OCI-LY1 (cell line): ENCODE data around the gene TMIGD1.
A peak's percentile ranks its signal among the peaks of the same experiment; 100 is the strongest.

ENCODE experiments used
- H2AFZ ChIP-seq: fragments of 200-600 bp; sonication (generic), shearing (Covaris generic); 2 replicates; pipeline ENCODE4 v1.6.0; 2014; ENCODE audit warnings: antibody characterized with exemption, mild to moderate bottlenecking, low read length
- H3F3A ChIP-seq: fragments of 200-600 bp; sonication (generic), shearing (Covaris generic); 2 replicates; pipeline ENCODE4 v1.6.0; 2014; ENCODE audit warnings: mild to moderate bottlenecking, antibody characterized with exemption, low read length, moderate library complexity; ENCODE audit not compliant: insufficient read depth
- H3K27ac ChIP-seq: fragments of 200-600 bp; sonication (generic); 2 replicates; pipeline ENCODE4 v1.5.1; 2014; ENCODE audit warnings: low read length, mixed run types, mild to moderate bottlenecking, low read depth; ENCODE audit not compliant: poor library complexity, severe bottlenecking
- H3K27me3 ChIP-seq: fragments of 200-600 bp; sonication (generic); 2 replicates; pipeline ENCODE4 v1.6.0; 2014; ENCODE audit warnings: antibody characterized with exemption, mild to moderate bottlenecking, low read length, moderate library complexity; ENCODE audit not compliant: insufficient read depth
- H3K36me3 ChIP-seq: fragments of 200-600 bp; sonication (generic); 2 replicates; pipeline ENCODE4 v1.6.1; 2014; ENCODE audit warnings: mild to moderate bottlenecking, antibody characterized with exemption, low read length, moderate library complexity, mixed read lengths; ENCODE audit not compliant: insufficient read depth
- H3K4me1 ChIP-seq: fragments of 200-600 bp; sonication (generic); 2 replicates; pipeline ENCODE4 v1.5.1; 2014; ENCODE audit warnings: mild to moderate bottlenecking, low read length, moderate library complexity; ENCODE audit not compliant: insufficient read depth, severe bottlenecking
- H3K4me2 ChIP-seq: fragments of 200-600 bp; sonication (generic), shearing (Covaris generic); 2 replicates; pipeline ENCODE4 v1.6.1; 2014; ENCODE audit warnings: low read length
- H3K4me3 ChIP-seq: fragments of 200-600 bp; sonication (generic); 2 replicates; pipeline ENCODE4 v1.5.1; 2014; ENCODE audit warnings: low read length, low read depth, mild to moderate bottlenecking, mixed read lengths; ENCODE audit not compliant: poor library complexity, severe bottlenecking
- H3K79me2 ChIP-seq: fragments of 200-600 bp; shearing (Covaris generic); 2 replicates; pipeline ENCODE4 v1.6.1; 2016; ENCODE audit warnings: mixed run types, low read length, mixed read lengths; ENCODE audit not compliant: insufficient read depth
- H3K9ac ChIP-seq: fragments of 200-600 bp; sonication (generic), shearing (Covaris generic); 2 replicates; pipeline ENCODE4 v1.6.1; 2014; ENCODE audit warnings: mild to moderate bottlenecking, low read length, mixed read lengths
- H3K9me2 ChIP-seq: fragments of 200-600 bp; sonication (generic), shearing (Covaris generic); 2 replicates; pipeline ENCODE4 v1.6.1; 2014; ENCODE audit warnings: low read depth, mild to moderate bottlenecking, low read length, mixed read lengths
- H3K9me3 ChIP-seq: fragments of 200-600 bp; shearing (Covaris generic); 2 replicates; pipeline ENCODE4 v1.6.1; 2014; ENCODE audit warnings: low read length, mixed read lengths
- H4K20me1 ChIP-seq: fragments of 200-600 bp; sonication (generic), shearing (Covaris generic); 2 replicates; pipeline ENCODE4 v1.6.0; 2016; ENCODE audit warnings: mild to moderate bottlenecking, low read length; ENCODE audit not compliant: insufficient read depth
- EZH2 ChIP-seq: fragments of 200-600 bp; sonication (generic), shearing (Covaris generic); IDR thresholded peaks from 2 replicates; pipeline ENCODE4 v1.8.0; 2017; ENCODE audit warnings: borderline replicate concordance, mixed run types, mild to moderate bottlenecking, antibody characterized with exemption, low read length, moderate library complexity, mixed read lengths
- TF ChIP-seq, protein P1 (sequence below): fragments of 200-600 bp; sonication (generic), shearing (Covaris generic); IDR thresholded peaks from 2 replicates; pipeline ENCODE4 v1.5.1; 2017; ENCODE audit warnings: mild to moderate bottlenecking, antibody characterized with exemption, low read length, moderate library complexity, mixed read lengths

The TMIGD1 gene

DNA sequence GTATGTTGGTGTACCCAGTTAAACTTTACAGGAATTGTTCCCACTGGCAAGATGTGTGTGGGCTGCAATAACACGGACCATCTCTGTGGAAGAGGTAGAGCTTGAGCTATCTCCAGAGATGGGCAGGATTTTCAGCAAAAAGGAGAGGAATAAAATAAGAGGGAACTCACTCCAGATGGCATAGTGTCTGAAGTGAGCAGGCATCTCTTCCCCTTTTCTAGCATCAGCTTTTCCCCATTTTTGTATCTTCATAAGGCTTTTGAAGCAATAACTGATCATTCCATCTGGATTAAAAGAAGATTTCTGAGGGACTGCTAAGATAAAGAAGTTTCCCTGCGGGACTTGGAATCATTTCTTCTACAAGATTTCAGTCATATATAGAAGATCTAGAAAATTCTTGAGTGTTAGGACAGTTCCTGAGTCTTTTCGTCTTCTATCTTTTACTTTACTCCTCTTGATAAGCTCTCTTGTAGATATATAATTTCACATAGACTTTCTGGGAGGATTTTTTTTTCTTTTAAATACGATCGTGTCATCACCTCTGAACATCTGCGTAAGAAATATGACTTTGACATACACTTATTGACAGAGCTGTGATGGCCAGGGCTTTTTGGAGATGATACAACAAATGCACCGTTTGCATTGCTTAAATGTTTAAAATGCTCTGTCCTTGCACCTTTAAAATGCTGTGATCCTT lies 46.9 kb upstream of the TMIGD1 start:
- Histone ChIP-seq H4K20me1 (no peaks in the 10 kb centered on the region), H3K4me2 (peak overlapping the region; percentile 84), H2AFZ (no peak overlapping the region), H3K79me2 (peaks cover 14% of the 10 kb centered on the region; the same call in 1 of the 2 replicates), H3K4me1 (peaks cover 44% of the 10 kb centered on the region), H3K9me3 (no peaks in the 10 kb centered on the region), H3F3A (no peaks in the 10 kb centered on the region), H3K9ac (peak overlapping the region; percentile 74; the same call in 1 of the 2 replicates), H3K9me2 (no peaks in the 10 kb centered on the region), H3K27ac (no peak overlapping the region), H3K4me3 (peak overlapping the region; percentile 81), H3K27me3 (no peaks in the 10 kb centered on the region; the same call in 1 of the 2 replicates), H3K36me3 (0 out of 2 replicates have a peak, but pooled peaks cover 5% of the 10 kb centered on the region)
- TF ChIP-seq, protein P1, sequence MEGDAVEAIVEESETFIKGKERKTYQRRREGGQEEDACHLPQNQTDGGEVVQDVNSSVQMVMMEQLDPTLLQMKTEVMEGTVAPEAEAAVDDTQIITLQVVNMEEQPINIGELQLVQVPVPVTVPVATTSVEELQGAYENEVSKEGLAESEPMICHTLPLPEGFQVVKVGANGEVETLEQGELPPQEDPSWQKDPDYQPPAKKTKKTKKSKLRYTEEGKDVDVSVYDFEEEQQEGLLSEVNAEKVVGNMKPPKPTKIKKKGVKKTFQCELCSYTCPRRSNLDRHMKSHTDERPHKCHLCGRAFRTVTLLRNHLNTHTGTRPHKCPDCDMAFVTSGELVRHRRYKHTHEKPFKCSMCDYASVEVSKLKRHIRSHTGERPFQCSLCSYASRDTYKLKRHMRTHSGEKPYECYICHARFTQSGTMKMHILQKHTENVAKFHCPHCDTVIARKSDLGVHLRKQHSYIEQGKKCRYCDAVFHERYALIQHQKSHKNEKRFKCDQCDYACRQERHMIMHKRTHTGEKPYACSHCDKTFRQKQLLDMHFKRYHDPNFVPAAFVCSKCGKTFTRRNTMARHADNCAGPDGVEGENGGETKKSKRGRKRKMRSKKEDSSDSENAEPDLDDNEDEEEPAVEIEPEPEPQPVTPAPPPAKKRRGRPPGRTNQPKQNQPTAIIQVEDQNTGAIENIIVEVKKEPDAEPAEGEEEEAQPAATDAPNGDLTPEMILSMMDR: no peak
- TF ChIP-seq EZH2: no peak

DNA sequence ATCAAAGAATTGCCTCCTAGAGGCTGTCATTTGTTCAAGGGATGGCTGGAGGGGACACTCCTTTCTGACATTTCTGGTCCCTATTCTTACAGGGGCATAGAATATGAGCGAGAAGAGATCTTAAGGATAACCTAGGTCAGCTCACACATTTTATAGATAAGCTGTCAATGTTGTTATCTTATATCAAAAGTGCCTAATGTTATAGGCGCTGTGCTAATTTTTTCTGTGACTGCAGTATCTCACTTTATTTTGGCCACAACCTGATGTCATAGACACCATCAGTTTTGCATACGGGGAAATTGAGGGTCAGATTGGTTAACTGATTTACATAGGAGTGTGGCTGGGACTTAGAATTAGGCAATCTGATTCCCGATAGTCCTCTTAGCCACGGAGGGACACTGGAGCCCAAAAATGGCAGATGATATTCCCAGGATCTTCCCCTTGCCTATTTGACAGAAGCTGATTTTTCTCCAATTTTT lies 46.1 kb upstream of the TMIGD1 start:
- H2AFZ ChIP-seq: no peak overlapping the region
- peak overlapping the region; percentile 74 for H3K9ac ChIP-seq
- H3K36me3 ChIP-seq: no peaks in the 10 kb centered on the region
- peak overlapping the region; percentile 84 for H3K4me2 ChIP-seq
- H3K9me3 ChIP-seq: no peaks in the 10 kb centered on the region
- peaks cover 44% of the 10 kb centered on the region for H3K4me1 ChIP-seq
- H3K4me3 ChIP-seq: peak overlapping the region; percentile 81
- H3F3A ChIP-seq: no peaks in the 10 kb centered on the region
- TF ChIP-seq EZH2: no peak
- TF ChIP-seq, protein P1: no peak
- no peaks in the 10 kb centered on the region; the same call in 1 of the 2 replicates for H3K27me3 ChIP-seq
- H3K9me2 ChIP-seq: no peaks in the 10 kb centered on the region
- peaks cover 14% of the 10 kb centered on the region; the same call in 1 of the 2 replicates for H3K79me2 ChIP-seq
- peak overlapping the region; percentile 3 for H3K27ac ChIP-seq
- no peaks in the 10 kb centered on the region for H4K20me1 ChIP-seq

DNA sequence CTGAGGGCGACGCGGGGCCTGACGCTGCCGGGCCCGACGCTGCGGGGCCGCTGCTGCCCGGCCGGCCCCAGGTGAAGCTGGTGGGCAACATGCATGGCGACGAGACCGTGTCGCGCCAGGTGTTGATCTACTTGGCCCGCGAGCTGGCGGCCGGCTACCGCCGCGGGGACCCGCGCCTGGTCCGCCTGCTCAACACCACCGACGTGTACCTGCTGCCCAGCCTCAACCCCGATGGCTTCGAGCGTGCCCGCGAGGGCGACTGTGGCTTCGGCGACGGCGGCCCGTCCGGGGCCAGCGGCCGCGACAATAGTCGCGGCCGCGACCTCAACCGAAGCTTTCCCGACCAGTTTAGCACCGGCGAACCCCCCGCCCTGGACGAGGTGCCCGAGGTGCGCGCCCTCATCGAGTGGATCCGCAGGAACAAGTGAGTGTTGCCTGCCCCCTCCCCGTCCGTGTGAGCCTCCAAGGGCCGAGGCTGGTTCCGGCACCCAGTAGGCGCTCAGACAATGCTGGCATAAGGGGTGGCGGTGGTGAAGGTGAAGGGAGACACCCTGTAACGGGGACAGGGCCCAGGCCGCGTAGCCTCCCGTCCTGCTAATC lies 45.5 kb upstream of the TMIGD1 start:
- Histone ChIP-seq H3F3A (no peaks in the 10 kb centered on the region), H3K36me3 (no peaks in the 10 kb centered on the region), H4K20me1 (no peaks in the 10 kb centered on the region), H3K27me3 (no peaks in the 10 kb centered on the region; the same call in 1 of the 2 replicates), H3K9ac (peak overlapping the region; percentile 74), H3K4me1 (peaks cover 44% of the 10 kb centered on the region), H3K4me2 (peak overlapping the region; percentile 84), H3K9me3 (no peaks in the 10 kb centered on the region), H3K27ac (peak overlapping the region; percentile 3), H3K4me3 (peak overlapping the region; percentile 81), H3K79me2 (peaks cover 14% of the 10 kb centered on the region; the same call in 1 of the 2 replicates), H3K9me2 (no peaks in the 10 kb centered on the region), H2AFZ (no peak overlapping the region)
- TF ChIP-seq, protein P1: no peak
- TF ChIP-seq EZH2: no peak
